C4-2B (cell line): ENCODE data around the gene CCND1.

ENCODE experiments used
- H3K27ac ChIP-seq: fragments of 450-650 bp; 2 replicates; pipeline ENCODE4 v1.5.1; 2017
- ZFX ChIP-seq: fragments of 450-650 bp; IDR thresholded peaks from 2 replicates; pipeline ENCODE4 v1.6.1; 2017
- TF ChIP-seq, protein P1 (sequence below): fragments of 450-650 bp; conservative IDR thresholded peaks from 2 replicates; pipeline ENCODE4 v1.5.1; 2017; ENCODE audit warnings: mild to moderate bottlenecking

CCND1 gene

DNA sequence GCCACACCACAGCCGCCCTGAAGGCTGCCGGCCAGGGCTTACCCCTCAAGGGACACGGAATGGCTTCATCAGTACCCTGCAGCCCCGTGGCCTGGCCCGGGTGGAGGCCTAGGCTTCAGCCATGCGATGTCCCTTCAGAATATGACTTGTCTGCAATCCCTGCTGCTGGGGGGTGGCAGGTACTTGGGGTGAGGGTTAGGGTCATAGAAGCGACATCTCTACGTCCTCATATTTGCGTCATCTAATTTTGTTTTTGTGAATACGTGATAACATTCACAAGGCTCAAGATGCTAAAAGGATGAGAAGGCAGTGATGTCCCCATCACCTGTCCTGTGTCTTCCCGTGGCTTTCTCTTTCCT lies 6.4 kb downstream of the CCND1 start:
- TF ChIP-seq, protein P1, sequence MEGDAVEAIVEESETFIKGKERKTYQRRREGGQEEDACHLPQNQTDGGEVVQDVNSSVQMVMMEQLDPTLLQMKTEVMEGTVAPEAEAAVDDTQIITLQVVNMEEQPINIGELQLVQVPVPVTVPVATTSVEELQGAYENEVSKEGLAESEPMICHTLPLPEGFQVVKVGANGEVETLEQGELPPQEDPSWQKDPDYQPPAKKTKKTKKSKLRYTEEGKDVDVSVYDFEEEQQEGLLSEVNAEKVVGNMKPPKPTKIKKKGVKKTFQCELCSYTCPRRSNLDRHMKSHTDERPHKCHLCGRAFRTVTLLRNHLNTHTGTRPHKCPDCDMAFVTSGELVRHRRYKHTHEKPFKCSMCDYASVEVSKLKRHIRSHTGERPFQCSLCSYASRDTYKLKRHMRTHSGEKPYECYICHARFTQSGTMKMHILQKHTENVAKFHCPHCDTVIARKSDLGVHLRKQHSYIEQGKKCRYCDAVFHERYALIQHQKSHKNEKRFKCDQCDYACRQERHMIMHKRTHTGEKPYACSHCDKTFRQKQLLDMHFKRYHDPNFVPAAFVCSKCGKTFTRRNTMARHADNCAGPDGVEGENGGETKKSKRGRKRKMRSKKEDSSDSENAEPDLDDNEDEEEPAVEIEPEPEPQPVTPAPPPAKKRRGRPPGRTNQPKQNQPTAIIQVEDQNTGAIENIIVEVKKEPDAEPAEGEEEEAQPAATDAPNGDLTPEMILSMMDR, result no peak
- no peak for TF ChIP-seq ZFX
- H3K27ac ChIP-seq, result no peak overlapping the region

DNA sequence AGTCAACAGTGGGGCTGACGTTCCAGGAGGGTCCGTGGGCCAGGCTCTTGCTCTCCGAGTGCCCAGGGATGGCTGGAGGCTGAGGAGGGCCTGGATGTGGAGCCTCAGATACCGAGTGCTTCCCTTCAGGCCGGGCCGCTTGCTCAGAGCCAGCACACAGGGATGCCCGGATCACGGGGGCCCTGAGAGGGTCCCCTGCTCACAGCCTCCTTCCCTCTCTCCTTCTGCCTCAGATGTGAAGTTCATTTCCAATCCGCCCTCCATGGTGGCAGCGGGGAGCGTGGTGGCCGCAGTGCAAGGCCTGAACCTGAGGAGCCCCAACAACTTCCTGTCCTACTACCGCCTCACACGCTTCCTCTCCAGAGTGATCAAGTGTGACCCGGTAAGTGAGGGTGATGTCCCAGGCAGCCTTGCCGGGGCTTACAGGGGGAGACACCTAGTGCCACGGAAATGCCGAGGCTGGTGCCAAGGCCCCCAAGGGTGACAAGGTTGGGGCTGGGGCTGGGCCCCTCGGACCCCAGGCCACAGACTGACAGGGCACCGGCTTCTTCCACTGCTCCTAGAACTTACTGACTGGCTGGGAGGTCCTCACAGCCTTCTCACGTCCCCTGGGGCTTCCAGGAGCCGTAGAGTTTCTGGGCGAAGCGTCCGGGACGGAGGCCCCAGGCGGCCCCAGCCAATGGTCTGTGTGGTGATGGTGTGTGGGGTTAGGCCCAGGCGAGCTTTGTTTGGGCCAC lies 7.0 kb downstream of the CCND1 start:
- no peak for TF ChIP-seq ZFX
- TF ChIP-seq, protein P1, result no peak
- H3K27ac ChIP-seq, result no peak overlapping the region

DNA sequence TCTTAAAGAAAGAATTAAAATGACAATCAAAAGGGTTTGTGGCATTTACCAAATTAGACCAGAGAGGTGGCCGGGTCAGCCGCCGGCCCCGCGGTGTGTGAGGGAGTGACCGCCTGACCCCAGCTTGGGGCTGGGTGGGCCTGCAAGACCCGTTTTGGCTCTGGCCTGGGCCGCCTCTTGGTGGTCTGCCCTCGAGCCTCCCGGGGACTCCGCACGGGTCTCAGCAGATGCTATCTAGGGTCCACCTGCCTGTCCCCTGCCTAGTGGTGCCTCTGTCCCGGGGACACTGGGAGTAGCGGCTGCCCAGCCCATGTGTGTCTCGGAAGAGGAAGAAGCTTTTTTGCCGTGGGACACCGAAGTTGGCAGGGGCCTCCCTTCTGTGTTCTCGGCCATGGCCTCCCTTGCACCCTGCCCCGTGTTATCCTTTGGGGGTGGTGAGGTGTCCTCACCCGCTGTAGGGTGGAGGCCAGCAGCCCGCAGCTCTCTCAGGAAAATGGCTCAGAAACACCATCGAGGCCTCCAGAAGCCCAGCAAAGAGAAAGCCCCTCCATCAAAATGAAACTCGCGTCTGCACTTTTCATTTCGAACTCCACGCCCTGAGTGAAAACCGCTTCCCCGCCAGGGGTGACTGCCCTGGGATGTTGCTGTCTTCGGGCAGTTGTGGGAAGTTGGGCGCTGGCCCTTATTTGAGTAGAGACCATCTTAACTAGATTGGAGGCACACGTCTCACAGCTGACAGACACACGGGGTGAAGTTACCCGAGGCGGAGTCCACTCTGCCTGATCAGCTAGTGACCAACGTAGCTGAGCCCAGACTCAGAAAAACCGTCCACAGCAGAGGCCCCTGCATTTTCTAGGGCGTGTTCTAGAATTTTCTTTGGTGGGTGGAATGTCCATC lies 8.0 kb downstream of the CCND1 start:
- no peak for TF ChIP-seq ZFX
- TF ChIP-seq, protein P1, result no peak
- peak overlapping the region; percentile 3; the same call in 1 of the 2 replicates for H3K27ac ChIP-seq

DNA sequence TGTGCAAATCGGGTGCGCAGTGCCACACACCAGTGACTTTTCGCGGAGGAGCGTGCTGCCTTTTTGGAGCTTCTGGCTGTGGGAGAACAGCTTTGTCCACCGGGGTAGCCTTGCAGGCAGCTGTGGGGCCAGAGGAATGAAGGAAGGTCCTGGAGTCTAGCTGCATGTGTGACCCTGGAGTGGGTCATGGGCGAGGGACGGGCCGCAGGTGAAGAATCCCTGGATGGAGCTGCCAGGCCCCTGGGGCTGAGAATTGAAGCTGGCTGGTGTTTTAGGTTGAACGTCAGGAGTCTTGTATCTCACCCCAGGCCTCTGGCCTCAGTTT lies 8.6 kb downstream of the CCND1 start:
- TF ChIP-seq, protein P1, result no peak
- TF ChIP-seq ZFX, result no peak
- peak overlapping the region; percentile 3; the same call in 1 of the 2 replicates for H3K27ac ChIP-seq

DNA sequence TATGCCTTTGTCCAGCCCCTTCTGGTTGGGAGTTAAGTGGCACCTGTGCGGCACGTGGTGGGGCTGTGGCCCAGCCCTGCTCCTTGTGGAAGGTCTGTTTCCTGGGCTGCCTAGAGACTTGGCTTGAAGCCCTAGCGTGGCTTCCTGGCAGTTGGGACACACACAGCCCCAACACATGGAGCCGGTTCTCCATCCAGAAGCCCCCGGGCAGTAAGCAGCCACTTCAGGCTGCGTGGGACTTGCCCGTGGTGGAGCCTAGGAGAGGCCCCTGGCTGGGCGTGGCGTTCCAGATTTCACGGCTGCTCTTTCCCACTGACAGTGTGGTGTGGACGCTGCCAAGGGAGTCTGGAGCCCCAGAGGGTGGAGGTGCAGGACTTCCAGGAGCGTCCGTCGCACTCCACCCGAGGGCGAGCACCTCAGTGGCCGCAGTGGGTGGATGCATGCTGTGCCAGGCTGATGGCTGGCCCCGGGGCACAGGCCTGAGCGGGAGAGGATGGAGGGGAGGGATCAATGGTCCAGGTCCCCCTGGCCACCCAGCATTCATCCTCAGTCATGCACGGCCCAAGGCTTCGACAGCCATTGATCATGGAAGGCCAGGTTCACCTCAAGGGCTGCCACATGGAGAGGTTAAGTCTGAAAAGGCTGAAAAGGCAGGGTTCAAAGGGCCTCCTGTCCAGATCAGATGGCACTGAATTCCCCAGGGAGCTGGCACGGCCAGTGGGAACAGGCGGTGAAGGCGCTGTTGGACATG lies 9.3 kb downstream of the CCND1 start:
- no peak for TF ChIP-seq ZFX
- TF ChIP-seq, protein P1, result no peak
- peak overlapping the region; percentile 3; the same call in 1 of the 2 replicates for H3K27ac ChIP-seq

DNA sequence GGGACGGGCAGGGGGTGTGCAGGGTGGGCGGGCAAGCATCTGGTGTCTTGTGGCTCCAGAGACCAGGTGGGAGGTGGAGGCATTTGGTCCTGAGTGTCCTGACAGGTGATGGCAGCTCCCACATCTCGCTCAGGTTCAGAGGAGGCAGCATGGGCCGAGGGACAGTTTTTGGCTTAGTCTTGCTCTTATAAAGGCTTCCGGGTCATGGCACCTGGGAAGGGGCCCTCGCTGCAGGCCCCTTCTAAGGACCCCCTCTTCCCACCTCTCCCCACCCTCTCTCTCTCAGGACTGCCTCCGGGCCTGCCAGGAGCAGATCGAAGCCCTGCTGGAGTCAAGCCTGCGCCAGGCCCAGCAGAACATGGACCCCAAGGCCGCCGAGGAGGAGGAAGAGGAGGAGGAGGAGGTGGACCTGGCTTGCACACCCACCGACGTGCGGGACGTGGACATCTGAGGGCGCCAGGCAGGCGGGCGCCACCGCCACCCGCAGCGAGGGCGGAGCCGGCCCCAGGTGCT lies 9.9 kb downstream of the CCND1 start:
- no peak for TF ChIP-seq ZFX
- TF ChIP-seq, protein P1, result no peak
- H3K27ac ChIP-seq, result no peak overlapping the region; the same call in 1 of the 2 replicates
